GM18907 (cell line): ENCODE measurements around the gene ARHGAP19.
"Not testable (repeated sequence)": the region's sequence is repeated elsewhere in the genome, so short reads cannot be mapped to it uniquely, and the experiment has no call there.

Experiments
- ATAC-seq: cut with Tn5 transposase; IDR thresholded peaks from one replicate; pipeline ENCODE4 v1.9.1; 2021; ENCODE audit warnings: mild to moderate bottlenecking, moderate library complexity; ENCODE audit not compliant: unreplicated experiment

ARHGAP19 gene

GRCh38 chr10:97290076-97290475 is 2.4 kb downstream of the ARHGAP19 start:
- not testable (repeated sequence) for ATAC-seq

GRCh38 chr10:97280783-97281182 is 11.7 kb downstream of the ARHGAP19 start:
- ATAC-seq = no peak

- no peak for ATAC-seq
Observed at GRCh38 chr10:97279121-97279815, 13.2 kb downstream of the ARHGAP19 start.

- ATAC-seq = no peak
Observed at GRCh38 chr10:97278491-97278989, 13.9 kb downstream of the ARHGAP19 start.

- ATAC-seq = no peak
Observed at GRCh38 chr10:97277551-97277950, 14.9 kb downstream of the ARHGAP19 start.

- ATAC-seq = no peak
Observed at GRCh38 chr10:97274828-97275227, 17.6 kb downstream of the ARHGAP19 start.

- no peak for ATAC-seq
Observed at GRCh38 chr10:97273700-97274099, 18.7 kb downstream of the ARHGAP19 start.

- no peak for ATAC-seq
Observed at GRCh38 chr10:97270523-97271154, 21.8 kb downstream of the ARHGAP19 start.

GRCh38 chr10:97267671-97268070 is 24.8 kb downstream of the ARHGAP19 start:
- no peak for ATAC-seq

- ATAC-seq = not testable (repeated sequence)
Observed at GRCh38 chr10:97265095-97265494, 27.3 kb downstream of the ARHGAP19 start.

- ATAC-seq = no peak
Observed at GRCh38 chr10:97263971-97264370, 28.5 kb downstream of the ARHGAP19 start.

GRCh38 chr10:97261656-97262055 is 30.8 kb downstream of the ARHGAP19 start:
- no peak for ATAC-seq

GRCh38 chr10:97261183-97261582 is 31.3 kb downstream of the ARHGAP19 start:
- no peak for ATAC-seq

GRCh38 chr10:97259119-97259518 is 33.3 kb downstream of the ARHGAP19 start:
- no peak for ATAC-seq

GRCh38 chr10:97256356-97256755 is 36.1 kb downstream of the ARHGAP19 start:
- ATAC-seq = no peak

- no peak for ATAC-seq
Observed at GRCh38 chr10:97255512-97256293, 36.7 kb downstream of the ARHGAP19 start.

- no peak for ATAC-seq
Observed at GRCh38 chr10:97254694-97255093, 37.7 kb downstream of the ARHGAP19 start.

- ATAC-seq = no peak
Observed at GRCh38 chr10:97250952-97251351, 41.5 kb downstream of the ARHGAP19 start.

GRCh38 chr10:97243836-97244235 is 48.6 kb downstream of the ARHGAP19 start:
- ATAC-seq = no peak

GRCh38 chr10:97238855-97239254 is 53.6 kb downstream of the ARHGAP19 start:
- no peak for ATAC-seq

- no peak for ATAC-seq
Observed at GRCh38 chr10:97235353-97235752, 57.1 kb downstream of the ARHGAP19 start.

- no peak for ATAC-seq
Observed at GRCh38 chr10:97234400-97234799, 58.0 kb downstream of the ARHGAP19 start.
